ENCODE measurements around the gene MGLL.

Gene MGLL

GRCh38 chr3:127714866-127715265, 107.4 kb downstream of the MGLL start:
- Histone ChIP-seq H3K27me3 (replicated peaks) (no peaks in the 10 kb centered on the region), H3K27ac (no peak overlapping the region), H3K36me3 (replicated peaks) (no peaks in the 10 kb centered on the region), H3K4me3 (ENCODE audit: low read depth, low read length) (no peak overlapping the region)
- no peak for TF ChIP-seq CTCF (IDR thresholded peaks at IDR 0.05; ENCODE audit: low read depth, low read length, missing control alignments)
- DNase-seq = no peak
- in situ Hi-C loops (cut with HindIII; ENCODE audit: low pct_ligation_motif_present, low sequenced_read_pairs) = no loop called here

- no peaks in the 10 kb centered on the region for H3K27me3 ChIP-seq (replicated peaks)
- DNase-seq = no peak
- in situ Hi-C loops (cut with HindIII; ENCODE audit: low pct_ligation_motif_present, low sequenced_read_pairs) = no loop called here
Observed at GRCh38 chr3:127714125-127714571, 108.2 kb downstream of the MGLL start.

GRCh38 chr3:127712881-127713771, 109.2 kb downstream of the MGLL start:
- Histone ChIP-seq H3K36me3 (replicated peaks) (no peaks in the 10 kb centered on the region), H3K4me3 (ENCODE audit: low read depth, low read length) (no peak overlapping the region), H3K27me3 (replicated peaks) (no peaks in the 10 kb centered on the region), H3K27ac (no peak overlapping the region)
- in situ Hi-C loops (cut with HindIII; ENCODE audit: low pct_ligation_motif_present, low sequenced_read_pairs) = no loop called here
- DNase-seq = no peak
- TF ChIP-seq CTCF (IDR thresholded peaks at IDR 0.05; ENCODE audit: low read depth, low read length, missing control alignments) = no peak

More at GRCh38 chr3:127714125-127714571, 108.2 kb downstream of the MGLL start:
- Histone ChIP-seq H3K4me3 (ENCODE audit: low read depth, low read length) (no peak overlapping the region), H3K36me3 (replicated peaks) (no peaks in the 10 kb centered on the region), H3K27ac (no peak overlapping the region)
- no peak for TF ChIP-seq CTCF (IDR thresholded peaks at IDR 0.05; ENCODE audit: low read depth, low read length, missing control alignments)

GRCh38 chr3:127712461-127712860, 109.9 kb downstream of the MGLL start:
- H3K4me3 ChIP-seq (ENCODE audit: low read depth, low read length) = no peak overlapping the region
- DNase-seq = no peak
- in situ Hi-C loops (cut with HindIII; ENCODE audit: low pct_ligation_motif_present, low sequenced_read_pairs) = no loop called here
- no peaks in the 10 kb centered on the region for H3K27me3 ChIP-seq (replicated peaks)
- H3K36me3 ChIP-seq (replicated peaks) = no peaks in the 10 kb centered on the region
- no peak overlapping the region for H3K27ac ChIP-seq
- no peak for TF ChIP-seq CTCF (IDR thresholded peaks at IDR 0.05; ENCODE audit: low read depth, low read length, missing control alignments)

- Histone ChIP-seq H3K4me3 (ENCODE audit: low read depth, low read length) (no peak overlapping the region), H3K27me3 (replicated peaks) (no peaks in the 10 kb centered on the region), H3K36me3 (replicated peaks) (no peaks in the 10 kb centered on the region), H3K27ac (no peak overlapping the region)
- no peak for DNase-seq
- in situ Hi-C loops (cut with HindIII; ENCODE audit: low pct_ligation_motif_present, low sequenced_read_pairs) = no loop called here
- TF ChIP-seq CTCF (IDR thresholded peaks at IDR 0.05; ENCODE audit: low read depth, low read length, missing control alignments) = no peak
Observed at GRCh38 chr3:127711896-127712295, 110.4 kb downstream of the MGLL start.
